Measurements from ENCODE around the gene OLA1. TPM values are rescaled to one million over a fixed set of nuclear protein-coding genes. Genes with fewer than 3 reads are reported as not detected.

Gene OLA1
- total RNA-seq, 2 donors from 2014 or later: 127 to 181 TPM

- Mint-ChIP-seq H3K4me3 (no peak overlapping the region), H3K9me3 (peaks cover 11% of the 10 kb centered on the region), H3K4me1 (peaks cover 20% of the 10 kb centered on the region), H3K27me3 (ENCODE audit: insufficient read depth) (no peaks in the 10 kb centered on the region), H3K36me3 (ENCODE audit: low read depth) (peaks cover 17% of the 10 kb centered on the region), H3K27ac (no peak overlapping the region)
- 100% methylated on average over 1 of the region's 1 CpG for WGBS, 2 experiments (ENCODE audit: insufficient coverage in 1 of 2, insufficient read length in 1 of 2)
- Histone ChIP-seq H3K36me3 (ENCODE audit: control insufficient read depth, insufficient read depth, low read length) (peaks cover 10% of the 10 kb centered on the region), H3K4me3 (ENCODE audit: low read length) (no peak overlapping the region), H3K9me3 (ENCODE audit: control insufficient read depth, low read length) (peaks cover 4% of the 10 kb centered on the region), H3K27me3 (ENCODE audit: control insufficient read depth, insufficient read depth, low read length, poor library complexity, severe bottlenecking) (no peaks in the 10 kb centered on the region), H3K4me1 (ENCODE audit: control insufficient read depth, insufficient read depth, low read length) (peaks cover 4% of the 10 kb centered on the region), H3K27ac (ENCODE audit: low read depth, low read length) (no peak overlapping the region), H3K9ac (ENCODE audit: extremely low read depth, low read length, poor library complexity, severe bottlenecking) (no peak overlapping the region)
- no peak for TF ChIP-seq CTCF (conservative IDR thresholded peaks at IDR 0.05)
- DNase-seq: no peak
Measured at GRCh38 chr2:174085781-174086180, 162.6 kb downstream of the OLA1 start.

- peaks cover 11% of the 10 kb centered on the region for H3K9me3 Mint-ChIP-seq
- H3K27ac ChIP-seq (ENCODE audit: low read depth, low read length): no peak overlapping the region
- 51% methylated on average over 3 of the region's 3 CpGs; no CpG with 5 or more reads in 1 of the 2 experiments for WGBS, 2 experiments (ENCODE audit: insufficient coverage in 1 of 2, insufficient read length in 1 of 2)
Measured at GRCh38 chr2:174083843-174084458, 164.4 kb downstream of the OLA1 start.

GRCh38 chr2:174080672-174081121, 167.6 kb downstream of the OLA1 start:
- H3K36me3 Mint-ChIP-seq (ENCODE audit: low read depth): peaks cover 2% of the 10 kb centered on the region
- peak overlapping the region; percentile 19 for H3K27ac ChIP-seq (ENCODE audit: low read depth, low read length)
- no peaks in the 10 kb centered on the region for H3K9me3 Mint-ChIP-seq
- peaks cover 15% of the 10 kb centered on the region for H3K36me3 ChIP-seq (ENCODE audit: control insufficient read depth, insufficient read depth, low read length)
- no peaks in the 10 kb centered on the region for H3K27me3 Mint-ChIP-seq (ENCODE audit: insufficient read depth)
- H3K4me3 ChIP-seq (ENCODE audit: low read length): no peak overlapping the region
- DNase-seq: no peak
- H3K27me3 ChIP-seq (ENCODE audit: control insufficient read depth, insufficient read depth, low read length, poor library complexity, severe bottlenecking): no peaks in the 10 kb centered on the region
- no peak for TF ChIP-seq CTCF (conservative IDR thresholded peaks at IDR 0.05)
- H3K4me1 ChIP-seq (ENCODE audit: control insufficient read depth, insufficient read depth, low read length): peaks cover 27% of the 10 kb centered on the region
- no peak overlapping the region for H3K27ac Mint-ChIP-seq
- H3K4me3 Mint-ChIP-seq: no peak overlapping the region
- no peak overlapping the region for H3K9ac ChIP-seq (ENCODE audit: extremely low read depth, low read length, poor library complexity, severe bottlenecking)
- peaks cover 33% of the 10 kb centered on the region for H3K4me1 Mint-ChIP-seq
- no peaks in the 10 kb centered on the region for H3K9me3 ChIP-seq (ENCODE audit: control insufficient read depth, low read length)
- 90 to 91% methylated on average over 2 to 6 of the region's 6 CpGs for WGBS, 2 experiments (ENCODE audit: insufficient coverage in 1 of 2, insufficient read length in 1 of 2)

More at GRCh38 chr2:174083843-174084458, 164.4 kb downstream of the OLA1 start:
- H3K27ac Mint-ChIP-seq: no peak overlapping the region
- no peak for DNase-seq
- Histone ChIP-seq H3K36me3 (ENCODE audit: control insufficient read depth, insufficient read depth, low read length) (peaks cover 6% of the 10 kb centered on the region), H3K4me1 (ENCODE audit: control insufficient read depth, insufficient read depth, low read length) (peaks cover 15% of the 10 kb centered on the region), H3K27me3 (ENCODE audit: control insufficient read depth, insufficient read depth, low read length, poor library complexity, severe bottlenecking) (no peaks in the 10 kb centered on the region), H3K9ac (ENCODE audit: extremely low read depth, low read length, poor library complexity, severe bottlenecking) (no peak overlapping the region), H3K9me3 (ENCODE audit: control insufficient read depth, low read length) (peaks cover 4% of the 10 kb centered on the region), H3K4me3 (ENCODE audit: low read length) (no peak overlapping the region)
- H3K27me3 Mint-ChIP-seq (ENCODE audit: insufficient read depth): no peaks in the 10 kb centered on the region
- TF ChIP-seq CTCF (conservative IDR thresholded peaks at IDR 0.05): no peak
- H3K4me3 Mint-ChIP-seq: no peak overlapping the region
- peaks cover 15% of the 10 kb centered on the region for H3K36me3 Mint-ChIP-seq (ENCODE audit: low read depth)
- H3K4me1 Mint-ChIP-seq: peaks cover 26% of the 10 kb centered on the region
